Activated CD8-positive, alpha-beta memory T cell treated with anti-CD3 and anti-CD28 coated beads for 48 hours (primary cell): Measurements from ENCODE around the gene AVPR1B.

Experiments used
- DNase-seq, 3 experiments: peaks; one replicate each; pipeline ENCODE4 v3.0.0-alpha.2; 2020; ENCODE audit warnings: low read depth in 2 of 3, low spot score in 2 of 3

The AVPR1B gene

GRCh38 chr1:206112600-206113301 lies 4.4 kb downstream of the AVPR1B start:
- DNase-seq = no peak

GRCh38 chr1:206111271-206111927 lies 5.8 kb downstream of the AVPR1B start:
- no peak for DNase-seq

GRCh38 chr1:206110820-206111219 lies 6.4 kb downstream of the AVPR1B start:
- no peak for DNase-seq

GRCh38 chr1:206110161-206110560 lies 7.0 kb downstream of the AVPR1B start:
- no peak for DNase-seq

- DNase-seq = no peak
Observed at GRCh38 chr1:206109718-206110117, 7.5 kb downstream of the AVPR1B start.

- no peak for DNase-seq
Observed at GRCh38 chr1:206108635-206109034, 8.6 kb downstream of the AVPR1B start.

GRCh38 chr1:206107168-206107544 lies 10.0 kb downstream of the AVPR1B start:
- no peak for DNase-seq

- DNase-seq = peak; percentile 36 to 76 (median 68)
Observed at GRCh38 chr1:206106328-206107167, 10.6 kb downstream of the AVPR1B start.

- no peak for DNase-seq
Observed at GRCh38 chr1:206105464-206105995, 11.7 kb downstream of the AVPR1B start.

GRCh38 chr1:206103979-206104378 lies 13.2 kb downstream of the AVPR1B start:
- no peak for DNase-seq

GRCh38 chr1:206102292-206102936 lies 14.8 kb downstream of the AVPR1B start:
- no peak for DNase-seq

GRCh38 chr1:206101351-206102045 lies 15.7 kb downstream of the AVPR1B start:
- no peak for DNase-seq

GRCh38 chr1:206100226-206100815 lies 16.9 kb downstream of the AVPR1B start:
- DNase-seq = no peak

GRCh38 chr1:206098242-206098919 lies 18.8 kb downstream of the AVPR1B start:
- DNase-seq = no peak

GRCh38 chr1:206097381-206097780 lies 19.8 kb downstream of the AVPR1B start:
- no peak for DNase-seq

GRCh38 chr1:206094024-206094423 lies 23.2 kb downstream of the AVPR1B start:
- no peak for DNase-seq

- DNase-seq = no peak
Observed at GRCh38 chr1:206089341-206089740, 27.8 kb downstream of the AVPR1B start.

- DNase-seq = no peak
Observed at GRCh38 chr1:206087091-206087490, 30.1 kb downstream of the AVPR1B start.

- DNase-seq = no peak
Observed at GRCh38 chr1:206083750-206084149, 33.4 kb downstream of the AVPR1B start.
